ENCODE data around the gene KLHL29. TPM values are rescaled to one million over a fixed set of nuclear protein-coding genes. Genes with fewer than 3 reads are reported as not detected.
A peak's percentile ranks its signal among the peaks of the same experiment; 100 is the strongest.

KLHL29 gene
- polyA plus RNA-seq, 1 of the 3 experiments (the other 2 are of a cell fraction), result 4.6 TPM

DNA sequence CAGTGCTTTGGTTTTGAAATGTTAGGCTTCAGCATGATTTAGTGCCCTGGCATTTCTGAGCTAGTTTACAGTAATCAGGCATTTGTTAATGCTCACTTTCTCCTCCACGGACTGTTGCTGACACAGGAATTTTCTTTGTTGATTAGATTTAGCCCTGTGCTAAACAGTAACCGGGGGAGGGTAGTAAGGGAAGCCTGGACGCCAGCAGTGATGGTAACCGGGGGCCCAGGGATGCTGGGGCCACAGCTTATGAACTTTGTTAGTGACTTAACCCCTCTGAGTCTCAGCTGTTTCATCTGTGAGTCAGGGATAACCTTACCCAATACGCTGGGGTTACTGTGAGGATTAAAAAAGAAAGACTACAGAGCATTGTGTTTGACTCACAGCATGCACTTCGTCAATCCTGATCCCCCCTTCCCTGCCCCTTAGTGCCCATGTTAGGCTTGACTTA is 33.5 kb downstream of the KLHL29 start:
- Histone ChIP-seq H2AFZ (ENCODE audit: low read depth) (peak overlapping the region; percentile 0; the same call in 1 of the 2 replicates), H3K9me3 (no peaks in the 10 kb centered on the region), H3K4me1 (ENCODE audit: control insufficient read depth in 1 of 2, insufficient read depth in 2 of 2, low read depth in 1 of 2, low read length in 1 of 2) (peaks cover 20 to 21% of the 10 kb centered on the region in 2 experiments; a peak in 3 of 4 replicates), H3K36me3 (replicated peaks in 1 of 2; ENCODE audit: control insufficient read depth in 1 of 2, insufficient read depth in 2 of 2, low read length in 1 of 2) (no peaks in the 10 kb centered on the region), H3F3A (replicated peaks; ENCODE audit: insufficient read depth) (no peaks in the 10 kb centered on the region), H3K9me2 (no peaks in the 10 kb centered on the region), H3K79me2 (ENCODE audit: insufficient read depth) (no peaks in the 10 kb centered on the region; the same call in 1 of the 2 replicates), H3K9ac (no peak overlapping the region), H4K20me1 (ENCODE audit: insufficient read depth) (no peaks in the 10 kb centered on the region), H3K27ac (ENCODE audit: low read depth in 2 of 2, low read length in 1 of 2) (peak overlapping the region in 1 of 2 experiments; percentile 10; a peak in 1 of 4 replicates), H3K27me3 (ENCODE audit: insufficient read depth) (no peaks in the 10 kb centered on the region), H3K4me2 (peak overlapping the region; percentile 23), H3K4me3 (ENCODE audit: low read depth in 2 of 2, low read length in 1 of 2) (no peak overlapping the region)
- WGBS (ENCODE audit: low lambda C conversion rate), result 43% methylated on average over 6 of the region's 6 CpGs
- ChIA-PET POLR2A (no interaction called here), CTCF (interaction anchor here (1.1 to 2.4 kb wide), 3 partner anchors 8 to 14 kb away, joined by 3 to 16 read pairs (median 4); no protein-coding TSS in a partner anchor)
- TF ChIP-seq EZH2phosphoT487 (IDR thresholded peaks at IDR 0.05; ENCODE audit: borderline replicate concordance, low read depth), result no peak
- TF ChIP-seq FOXJ3 (CRISPR knock-in tag; IDR thresholded peaks at IDR 0.05), result no peak
- TF ChIP-seq FOSL2 (IDR thresholded peaks at IDR 0.05; ENCODE audit: borderline replicate concordance, low read depth), result peak; percentile 56
- TF ChIP-seq SIN3A (IDR thresholded peaks at IDR 0.05; ENCODE audit: borderline replicate concordance, low read depth, low read length), result no peak
- TF ChIP-seq, protein P1, sequence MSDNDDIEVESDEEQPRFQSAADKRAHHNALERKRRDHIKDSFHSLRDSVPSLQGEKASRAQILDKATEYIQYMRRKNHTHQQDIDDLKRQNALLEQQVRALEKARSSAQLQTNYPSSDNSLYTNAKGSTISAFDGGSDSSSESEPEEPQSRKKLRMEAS (IDR thresholded peaks at IDR 0.05; ENCODE audit: low read depth), result 0 out of 2 replicates have a peak, but pooled peaks have one; percentile 21
- TF ChIP-seq NFIC (IDR thresholded peaks at IDR 0.05; ENCODE audit: borderline replicate concordance), result no peak
- no peak for TF ChIP-seq RFX5 (IDR thresholded peaks at IDR 0.05; ENCODE audit: low read length)
- TF ChIP-seq, protein P2, sequence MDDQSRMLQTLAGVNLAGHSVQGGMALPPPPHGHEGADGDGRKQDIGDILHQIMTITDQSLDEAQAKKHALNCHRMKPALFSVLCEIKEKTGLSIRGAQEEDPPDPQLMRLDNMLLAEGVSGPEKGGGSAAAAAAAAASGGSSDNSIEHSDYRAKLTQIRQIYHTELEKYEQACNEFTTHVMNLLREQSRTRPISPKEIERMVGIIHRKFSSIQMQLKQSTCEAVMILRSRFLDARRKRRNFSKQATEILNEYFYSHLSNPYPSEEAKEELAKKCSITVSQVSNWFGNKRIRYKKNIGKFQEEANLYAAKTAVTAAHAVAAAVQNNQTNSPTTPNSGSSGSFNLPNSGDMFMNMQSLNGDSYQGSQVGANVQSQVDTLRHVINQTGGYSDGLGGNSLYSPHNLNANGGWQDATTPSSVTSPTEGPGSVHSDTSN (IDR thresholded peaks at IDR 0.05), result peak; percentile 12; the same call in 1 of the 2 replicates
- TF ChIP-seq TCF12 (IDR thresholded peaks at IDR 0.05), result peak; percentile 32; the same call in 1 of the 2 replicates
- no peak for TF ChIP-seq MXI1 (IDR thresholded peaks at IDR 0.05; ENCODE audit: low read depth, low read length)
- TF ChIP-seq, protein P3, sequence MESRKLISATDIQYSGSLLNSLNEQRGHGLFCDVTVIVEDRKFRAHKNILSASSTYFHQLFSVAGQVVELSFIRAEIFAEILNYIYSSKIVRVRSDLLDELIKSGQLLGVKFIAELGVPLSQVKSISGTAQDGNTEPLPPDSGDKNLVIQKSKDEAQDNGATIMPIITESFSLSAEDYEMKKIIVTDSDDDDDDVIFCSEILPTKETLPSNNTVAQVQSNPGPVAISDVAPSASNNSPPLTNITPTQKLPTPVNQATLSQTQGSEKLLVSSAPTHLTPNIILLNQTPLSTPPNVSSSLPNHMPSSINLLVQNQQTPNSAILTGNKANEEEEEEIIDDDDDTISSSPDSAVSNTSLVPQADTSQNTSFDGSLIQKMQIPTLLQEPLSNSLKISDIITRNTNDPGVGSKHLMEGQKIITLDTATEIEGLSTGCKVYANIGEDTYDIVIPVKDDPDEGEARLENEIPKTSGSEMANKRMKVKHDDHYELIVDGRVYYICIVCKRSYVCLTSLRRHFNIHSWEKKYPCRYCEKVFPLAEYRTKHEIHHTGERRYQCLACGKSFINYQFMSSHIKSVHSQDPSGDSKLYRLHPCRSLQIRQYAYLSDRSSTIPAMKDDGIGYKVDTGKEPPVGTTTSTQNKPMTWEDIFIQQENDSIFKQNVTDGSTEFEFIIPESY (IDR thresholded peaks at IDR 0.05; ENCODE audit: borderline replicate concordance, low read depth), result no peak
- TF ChIP-seq CHD2 (IDR thresholded peaks at IDR 0.05; ENCODE audit: low read length, partially characterized antibody), result no peak
- TF ChIP-seq POLR2AphosphoS5 (IDR thresholded peaks at IDR 0.05; ENCODE audit: low read depth, low read length), result no peak
- TF ChIP-seq MEF2A (IDR thresholded peaks at IDR 0.05; ENCODE audit: borderline replicate concordance, low read depth), result no peak
- TF ChIP-seq, protein P4, sequence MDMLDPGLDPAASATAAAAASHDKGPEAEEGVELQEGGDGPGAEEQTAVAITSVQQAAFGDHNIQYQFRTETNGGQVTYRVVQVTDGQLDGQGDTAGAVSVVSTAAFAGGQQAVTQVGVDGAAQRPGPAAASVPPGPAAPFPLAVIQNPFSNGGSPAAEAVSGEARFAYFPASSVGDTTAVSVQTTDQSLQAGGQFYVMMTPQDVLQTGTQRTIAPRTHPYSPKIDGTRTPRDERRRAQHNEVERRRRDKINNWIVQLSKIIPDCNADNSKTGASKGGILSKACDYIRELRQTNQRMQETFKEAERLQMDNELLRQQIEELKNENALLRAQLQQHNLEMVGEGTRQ (IDR thresholded peaks at IDR 0.05; ENCODE audit: borderline replicate concordance, low read depth, low read length), result no peak
- no peak for TF ChIP-seq RAD21 (IDR thresholded peaks at IDR 0.05; ENCODE audit: low read length)
- TF ChIP-seq RXRA (IDR thresholded peaks at IDR 0.05; ENCODE audit: borderline replicate concordance, low read depth), result no peak
- TF ChIP-seq FOXM1 (IDR thresholded peaks at IDR 0.05; ENCODE audit: low read depth), result no peak
- TF ChIP-seq GABPA (IDR thresholded peaks at IDR 0.05; ENCODE audit: low read depth), result no peak
- no peak for DNase-seq

Data from SK-N-SH (cell line).